Hepatocyte (in vitro differentiated cells): ENCODE data around the gene AUTS2. TPM values are rescaled to one million over a fixed set of nuclear protein-coding genes. Genes with fewer than 3 reads are reported as not detected.

Experiments
- DNase-seq: peaks from one replicate; pipeline ENCODE4 v3.0.0-alpha.2; 2016; ENCODE audit warnings: low spot score
- H2AFZ ChIP-seq: fragments of 200-600 bp; sonication (generic); 2 replicates; pipeline ENCODE4 v1.6.0; 2016; ENCODE audit warnings: antibody characterized with exemption, mild to moderate bottlenecking
- H3K27ac ChIP-seq: fragments of 200-600 bp; sonication (generic); 2 replicates; pipeline ENCODE4 v1.5.1; 2016; ENCODE audit warnings: mild to moderate bottlenecking
- H3K27me3 ChIP-seq: fragments of 200-600 bp; sonication (generic); 2 replicates; pipeline ENCODE4 v1.6.1; 2016
- H3K36me3 ChIP-seq: fragments of 200-600 bp; sonication (generic); replicated peaks from 2 replicates; pipeline ENCODE4 v1.5.1; 2016; ENCODE audit warnings: low read depth; ENCODE audit not compliant: insufficient read depth
- H3K4me1 ChIP-seq: fragments of 200-600 bp; sonication (generic); 2 replicates; pipeline ENCODE4 v1.5.1; 2016; ENCODE audit warnings: mild to moderate bottlenecking, moderate library complexity; ENCODE audit not compliant: insufficient read depth
- H3K4me2 ChIP-seq: fragments of 200-600 bp; sonication (generic); 2 replicates; pipeline ENCODE4 v1.6.0; 2016
- H3K4me3 ChIP-seq: fragments of 200-600 bp; sonication (generic); 2 replicates; pipeline ENCODE4 v1.5.1; 2016; ENCODE audit warnings: mild to moderate bottlenecking
- H3K79me2 ChIP-seq: fragments of 200-600 bp; sonication (generic); 2 replicates; pipeline ENCODE4 v1.6.0; 2017; ENCODE audit warnings: mild to moderate bottlenecking
- H3K9me2 ChIP-seq: fragments of 200-600 bp; sonication (generic); replicated peaks from 2 replicates; pipeline ENCODE4 v1.6.0; 2017; ENCODE audit warnings: mild to moderate bottlenecking; ENCODE audit not compliant: insufficient read depth
- H3K9me3 ChIP-seq: fragments of 200-600 bp; sonication (generic); 2 replicates; pipeline ENCODE4 v1.5.1; 2016; ENCODE audit warnings: low read depth, mild to moderate bottlenecking
- H4K20me1 ChIP-seq: fragments of 200-600 bp; sonication (generic); 2 replicates; pipeline ENCODE4 v1.6.0; 2016; ENCODE audit warnings: mild to moderate bottlenecking; ENCODE audit not compliant: insufficient read depth, poor library complexity, severe bottlenecking
- CTCF ChIP-seq: fragments of 200-600 bp; sonication (generic); IDR thresholded peaks from 2 replicates; pipeline ENCODE4 v1.5.1; 2016; ENCODE audit warnings: antibody characterized with exemption, mild to moderate bottlenecking; ENCODE audit not compliant: poor library complexity
- EZH2 ChIP-seq: fragments of 200-600 bp; sonication (generic); IDR thresholded peaks from 2 replicates; pipeline ENCODE4 v1.6.1; 2016; ENCODE audit warnings: antibody characterized with exemption, mild to moderate bottlenecking, borderline replicate concordance
- EZH2phosphoT487 ChIP-seq: fragments of 200-600 bp; sonication (generic); IDR thresholded peaks from one replicate; pipeline ENCODE4 v1.6.1; 2018; ENCODE audit warnings: antibody characterized with exemption, mild to moderate bottlenecking, low read depth, moderate library complexity; ENCODE audit not compliant: unreplicated experiment, severe bottlenecking
- WGBS: methylation state at CpG from one replicate; pipeline ENCODE4 v1.1.6; 2016; ENCODE audit warnings: low lambda C conversion rate; ENCODE audit errors: missing lambda C conversion rate; 5-methylcytosine and 5-hydroxymethylcytosine counted together
- polyA plus RNA-seq: library from polyadenylated mRNA; unstranded; fragments of >200 nt; fragmentation: Nextera tagmentation; extraction: Ambion mirVana; gene quantifications from 2 replicates; pipeline ENCODE4 v1.2.1, GENCODE V29; 2016
- total RNA-seq: library from RNA; depleted of rRNA; stranded (reverse); fragments of >200 nt; gene quantifications from 2 replicates; pipeline ENCODE4 v1.2.3, GENCODE V29; 2014

The AUTS2 gene
- total and polyA plus RNA-seq, 2 experiments from 2014 or later: 34.4 to 40.9 TPM

- TF ChIP-seq EZH2phosphoT487 (no peak), EZH2 (no peak), CTCF (no peak)
- H3K79me2 ChIP-seq: no peaks in the 10 kb centered on the region
- no peaks in the 10 kb centered on the region for H3K36me3 ChIP-seq
- H3K9me3 ChIP-seq: no peaks in the 10 kb centered on the region
- H3K4me3 ChIP-seq: no peak overlapping the region
- peaks cover 7% of the 10 kb centered on the region for H3K4me1 ChIP-seq
- WGBS: 45% methylated on average over 9 of the region's 9 CpGs
- peak overlapping the region; percentile 68 for H3K4me2 ChIP-seq
- H3K9me2 ChIP-seq: no peaks in the 10 kb centered on the region
- DNase-seq: peak; percentile 26
- H2AFZ ChIP-seq: no peak overlapping the region
- peak overlapping the region; percentile 81 for H3K27ac ChIP-seq
- H3K27me3 ChIP-seq: no peaks in the 10 kb centered on the region
- no peaks in the 10 kb centered on the region for H4K20me1 ChIP-seq
Observed at GRCh38 chr7:70006261-70006920, 408.1 kb downstream of the AUTS2 start.

- Histone ChIP-seq H3K27ac (no peak overlapping the region), H3K4me1 (peaks cover 7% of the 10 kb centered on the region), H3K9me2 (no peaks in the 10 kb centered on the region), H3K4me2 (no peak overlapping the region), H3K27me3 (no peaks in the 10 kb centered on the region), H3K79me2 (no peaks in the 10 kb centered on the region), H4K20me1 (no peaks in the 10 kb centered on the region), H3K4me3 (no peak overlapping the region), H2AFZ (no peak overlapping the region), H3K36me3 (no peaks in the 10 kb centered on the region), H3K9me3 (no peaks in the 10 kb centered on the region)
- DNase-seq: no peak
- no peak for TF ChIP-seq CTCF
- TF ChIP-seq EZH2phosphoT487: no peak
- no peak for TF ChIP-seq EZH2
- 93% methylated on average over 4 of the region's 4 CpGs for WGBS
Observed at GRCh38 chr7:70008466-70008865, 410.2 kb downstream of the AUTS2 start.

GRCh38 chr7:70014472-70015177, 416.4 kb downstream of the AUTS2 start:
- no peak overlapping the region for H3K4me3 ChIP-seq
- no peaks in the 10 kb centered on the region for H3K27me3 ChIP-seq
- H3K4me1 ChIP-seq: peaks cover 13% of the 10 kb centered on the region
- no peak overlapping the region for H2AFZ ChIP-seq
- 72% methylated on average over 3 of the region's 3 CpGs for WGBS
- TF ChIP-seq EZH2phosphoT487 (no peak), EZH2 (no peak), CTCF (no peak)
- H3K79me2 ChIP-seq: no peaks in the 10 kb centered on the region
- H4K20me1 ChIP-seq: no peaks in the 10 kb centered on the region
- no peak for DNase-seq
- H3K9me3 ChIP-seq: no peaks in the 10 kb centered on the region
- H3K9me2 ChIP-seq: no peaks in the 10 kb centered on the region
- no peaks in the 10 kb centered on the region for H3K36me3 ChIP-seq
- H3K4me2 ChIP-seq: no peak overlapping the region
- no peak overlapping the region for H3K27ac ChIP-seq
